K562 (cell line): ENCODE results near the gene ZNF669. TPM values are rescaled to one million over a fixed set of nuclear protein-coding genes. Genes with fewer than 3 reads are reported as not detected.
"Not testable (repeated sequence)": the region's sequence is repeated elsewhere in the genome, so short reads cannot be mapped to it uniquely, and the experiment has no call there.

Source experiments
- ARNT ChIP-seq, 2 experiments: fragments of 450-650 bp; IDR thresholded peaks; 2 replicates each; pipeline ENCODE4 v1.6.1; 2016; ENCODE audit warnings: mild to moderate bottlenecking in 1 of 2
- BCOR ChIP-seq: fragments of 450-650 bp; IDR thresholded peaks from 2 replicates; pipeline ENCODE4 v1.6.1; 2016
- CBFA2T3 ChIP-seq: fragments of 450-650 bp; IDR thresholded peaks from 2 replicates; pipeline ENCODE4 v1.6.1; 2017
- DPF2 ChIP-seq: fragments of 450-650 bp; IDR thresholded peaks from 2 replicates; pipeline ENCODE4 v1.6.1; 2016
- HDAC2 ChIP-seq: fragments of 450-650 bp; IDR thresholded peaks from 2 replicates; pipeline ENCODE4 v1.6.1; 2016; ENCODE audit warnings: mild to moderate bottlenecking
- MTA2 ChIP-seq: fragments of 450-650 bp; IDR thresholded peaks from 2 replicates; pipeline ENCODE4 v1.6.1; 2016; ENCODE audit warnings: low read depth
- NONO ChIP-seq, 2 experiments: fragments of 200-400 bp in 1 of 2; fragments of 450-650 bp in 1 of 2; formaldehyde crosslinking in 1 of 2; IDR thresholded peaks; 2 replicates each; pipeline ENCODE4 v1.6.1; 2017; ENCODE audit warnings: low read depth in 2 of 2, mild to moderate bottlenecking in 2 of 2, moderate library complexity in 2 of 2, low read length in 1 of 2
- NR2C1 ChIP-seq, 2 experiments: fragments of 450-650 bp; IDR thresholded peaks; 2 replicates each; pipeline ENCODE4 v1.6.1; 2017; ENCODE audit warnings: mild to moderate bottlenecking in 2 of 2, antibody characterized with exemption in 1 of 2, inconsistent platforms in 1 of 2, missing compliant biosample characterization in 1 of 2, missing genetic modification characterization in 1 of 2
- NR2C2 ChIP-seq, 2 experiments: fragments of 200-800 bp in 1 of 2; sonication (Bioruptor generic) in 1 of 2; sonication (generic) in 1 of 2; formaldehyde crosslinking in 1 of 2; IDR thresholded peaks; 2 replicates each; pipeline versions ENCODE4 v1.6.1 to v1.8.0; 2016 to 2022; ENCODE audit warnings: mild to moderate bottlenecking in 1 of 2, missing compliant biosample characterization in 1 of 2, missing genetic modification characterization in 1 of 2, missing genetic modification reagents in 1 of 2
- NR2F6 ChIP-seq: fragments of 450-650 bp; formaldehyde crosslinking; IDR thresholded peaks from 2 replicates; pipeline ENCODE4 v1.4.0; 2020; ENCODE audit warnings: mild to moderate bottlenecking
- SMAD4 ChIP-seq: fragments of 250-450 bp; sonication (Bioruptor Pico); conservative IDR thresholded peaks from 2 replicates; pipeline ENCODE4 v1.8.0; 2021; ENCODE audit warnings: inconsistent platforms, mild to moderate bottlenecking, moderate library complexity
- SMARCA4 ChIP-seq: fragments of 450-650 bp; IDR thresholded peaks from 2 replicates; pipeline ENCODE4 v1.6.1; 2016
- SOX6 ChIP-seq: fragments of 450-650 bp; IDR thresholded peaks from 2 replicates; pipeline ENCODE4 v1.6.1; 2014; ENCODE audit warnings: mild to moderate bottlenecking
- TAL1 ChIP-seq: fragments of 450-650 bp; IDR thresholded peaks from 2 replicates; pipeline ENCODE4 v1.6.1; 2016; ENCODE audit warnings: mild to moderate bottlenecking
- TCF3 ChIP-seq: sonication (generic); formaldehyde crosslinking; IDR thresholded peaks from 2 replicates; pipeline ENCODE4 v1.4.0; 2020; ENCODE audit warnings: mild to moderate bottlenecking, missing genetic modification reagents
- TRIM24 ChIP-seq, 2 experiments: fragments of 450-650 bp; IDR thresholded peaks; 2 replicates each; pipeline ENCODE4 v1.6.1; 2016
- polyA plus RNA-seq, 8 experiments: library from polyadenylated mRNA; depleted of rRNA in 4 of 8; stranded (reverse) in 5 of 8; unstranded in 3 of 8; fragments of >200 nt; fragmentation: Nextera tagmentation in 2 of 8; fragmentation: Illumina TruSeq in 1 of 8; extraction: Ambion mirVana in 2 of 8; extraction: Trizol in 1 of 8; gene quantifications; 2 replicates each; pipeline versions ENCODE4 v1.2.1 to v1.2.3, GENCODE V29; 2011 to 2014; ENCODE audit warnings: inconsistent platforms in 1 of 8, missing spikeins in 1 of 8
- total RNA-seq, 7 experiments: library from RNA; depleted of rRNA in 6 of 7; stranded (reverse); fragments of >200 nt in 6 of 7; fragmentation: Illumina TruSeq in 2 of 7; extraction: Trizol in 2 of 7; gene quantifications; 2 replicates each; pipeline versions ENCODE4 v1.2.1 to v1.2.3, GENCODE V29; 2011 to 2021; ENCODE audit warnings: low replicate concordance in 1 of 7
- TF ChIP-seq, protein P1 (sequence below), 2 experiments: fragments of 450-650 bp in 1 of 2; sonication (generic) in 1 of 2; formaldehyde crosslinking in 1 of 2; IDR thresholded peaks; 2 replicates each; pipeline versions ENCODE4 v1.7.1 to v1.9.0; 2016 to 2022; ENCODE audit warnings: inconsistent platforms in 1 of 2, mild to moderate bottlenecking in 1 of 2, missing genetic modification reagents in 1 of 2
- TF ChIP-seq, protein P2 (sequence below), 2 experiments: fragments of 450-650 bp; conservative IDR thresholded peaks; 2 replicates each; pipeline ENCODE4 v1.6.1; 2017; ENCODE audit warnings: mild to moderate bottlenecking in 2 of 2, moderate library complexity in 2 of 2

Gene ZNF669
- total and polyA plus RNA-seq, 9 of the 15 experiments (the other 6 are each of a cell fraction or from before 2014, with no cell fraction given): 5.3 to 18.3 (median 10.2) TPM

DNA sequence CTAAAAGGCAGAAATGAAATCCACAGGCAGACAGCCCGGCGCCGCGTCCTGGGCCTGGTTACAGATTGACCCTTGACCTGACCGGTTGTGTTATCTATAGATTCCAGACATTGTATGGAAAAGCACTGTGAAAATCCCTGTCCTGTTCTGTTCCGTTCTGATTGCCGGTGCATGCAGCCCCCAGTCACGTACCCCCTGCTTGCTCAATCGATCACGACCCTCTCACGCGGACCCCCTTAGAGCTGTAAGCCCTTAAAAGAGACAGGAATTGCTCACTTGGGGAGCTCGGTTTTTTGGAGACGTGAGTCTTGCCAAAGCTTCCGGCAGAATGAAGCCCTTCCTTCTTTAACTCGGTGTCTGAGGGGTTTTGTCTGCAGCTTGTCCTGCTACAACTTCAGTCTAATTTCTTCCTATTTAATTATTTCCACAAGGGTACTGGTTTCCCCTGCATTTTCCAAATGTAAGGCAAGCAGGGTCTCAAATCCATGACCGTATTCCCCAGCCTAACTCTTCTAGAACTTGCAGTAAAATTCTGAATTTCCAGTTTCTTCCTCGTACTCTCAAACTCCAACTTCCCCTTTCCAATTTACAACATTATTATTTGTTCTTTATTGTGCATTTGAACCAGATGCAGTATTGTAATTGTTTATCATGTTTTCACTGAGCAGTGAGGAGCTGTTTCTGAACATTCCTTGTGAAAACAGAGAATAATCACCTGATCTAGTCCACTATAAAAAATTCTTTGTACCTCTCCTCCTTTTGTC, 23.5 kb upstream of the ZNF669 start (continued):
- TF ChIP-seq, protein P1, sequence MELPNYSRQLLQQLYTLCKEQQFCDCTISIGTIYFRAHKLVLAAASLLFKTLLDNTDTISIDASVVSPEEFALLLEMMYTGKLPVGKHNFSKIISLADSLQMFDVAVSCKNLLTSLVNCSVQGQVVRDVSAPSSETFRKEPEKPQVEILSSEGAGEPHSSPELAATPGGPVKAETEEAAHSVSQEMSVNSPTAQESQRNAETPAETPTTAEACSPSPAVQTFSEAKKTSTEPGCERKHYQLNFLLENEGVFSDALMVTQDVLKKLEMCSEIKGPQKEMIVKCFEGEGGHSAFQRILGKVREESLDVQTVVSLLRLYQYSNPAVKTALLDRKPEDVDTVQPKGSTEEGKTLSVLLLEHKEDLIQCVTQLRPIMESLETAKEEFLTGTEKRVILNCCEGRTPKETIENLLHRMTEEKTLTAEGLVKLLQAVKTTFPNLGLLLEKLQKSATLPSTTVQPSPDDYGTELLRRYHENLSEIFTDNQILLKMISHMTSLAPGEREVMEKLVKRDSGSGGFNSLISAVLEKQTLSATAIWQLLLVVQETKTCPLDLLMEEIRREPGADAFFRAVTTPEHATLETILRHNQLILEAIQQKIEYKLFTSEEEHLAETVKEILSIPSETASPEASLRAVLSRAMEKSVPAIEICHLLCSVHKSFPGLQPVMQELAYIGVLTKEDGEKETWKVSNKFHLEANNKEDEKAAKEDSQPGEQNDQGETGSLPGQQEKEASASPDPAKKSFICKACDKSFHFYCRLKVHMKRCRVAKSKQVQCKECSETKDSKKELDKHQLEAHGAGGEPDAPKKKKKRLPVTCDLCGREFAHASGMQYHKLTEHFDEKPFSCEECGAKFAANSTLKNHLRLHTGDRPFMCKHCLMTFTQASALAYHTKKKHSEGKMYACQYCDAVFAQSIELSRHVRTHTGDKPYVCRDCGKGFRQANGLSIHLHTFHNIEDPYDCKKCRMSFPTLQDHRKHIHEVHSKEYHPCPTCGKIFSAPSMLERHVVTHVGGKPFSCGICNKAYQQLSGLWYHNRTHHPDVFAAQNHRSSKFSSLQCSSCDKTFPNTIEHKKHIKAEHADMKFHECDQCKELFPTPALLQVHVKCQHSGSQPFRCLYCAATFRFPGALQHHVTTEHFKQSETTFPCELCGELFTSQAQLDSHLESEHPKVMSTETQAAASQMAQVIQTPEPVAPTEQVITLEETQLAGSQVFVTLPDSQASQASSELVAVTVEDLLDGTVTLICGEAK (IDR thresholded peaks at IDR 0.05): 0 out of 2 replicates have a peak, but pooled peaks have one; percentile 11
- TF ChIP-seq, protein P1 (CRISPR knock-in tag; IDR thresholded peaks at IDR 0.05): not testable (repeated sequence)
- TF ChIP-seq NR2C2 (CRISPR knock-in tag; IDR thresholded peaks at IDR 0.05) (peak; percentile 64; the same call in 1 of the 2 replicates), ARNT (IDR thresholded peaks at IDR 0.05) (peak; percentile 70; a peak in 2 of 4 replicates), SMAD4 (peak; percentile 86), NR2C1 (IDR thresholded peaks at IDR 0.05) (peak; percentile 88), NR2C1 (tag; IDR thresholded peaks at IDR 0.05) (peak; percentile 92), SMARCA4 (peak; percentile 63; the same call in 1 of the 2 replicates), TAL1 (peak; percentile 79), BCOR (peak; percentile 64; the same call in 1 of the 2 replicates), NONO (IDR thresholded peaks at IDR 0.05; ENCODE audit: low read depth in 2 of 2, low read length in 1 of 2) (0 out of 4 replicates have a peak, but pooled peaks of 1 of the 2 experiments have one; percentile 30), SOX6 (peak; percentile 41; the same call in 1 of the 2 replicates), HDAC2 (peak; percentile 79), MTA2 (peak; percentile 63), TCF3 (peak; percentile 57), CBFA2T3 (peak; percentile 85), DPF2 (peak; percentile 73), NR2F6 (CRISPR knock-in tag) (0 out of 2 replicates have a peak, but pooled peaks have one; percentile 45), TRIM24 (IDR thresholded peaks at IDR 0.05) (peak in 1 of 2 experiments; percentile 50; a peak in 1 of 4 replicates)
- TF ChIP-seq NR2C2 (tag; IDR thresholded peaks at IDR 0.05): not testable (repeated sequence)
- TF ChIP-seq, protein P2, sequence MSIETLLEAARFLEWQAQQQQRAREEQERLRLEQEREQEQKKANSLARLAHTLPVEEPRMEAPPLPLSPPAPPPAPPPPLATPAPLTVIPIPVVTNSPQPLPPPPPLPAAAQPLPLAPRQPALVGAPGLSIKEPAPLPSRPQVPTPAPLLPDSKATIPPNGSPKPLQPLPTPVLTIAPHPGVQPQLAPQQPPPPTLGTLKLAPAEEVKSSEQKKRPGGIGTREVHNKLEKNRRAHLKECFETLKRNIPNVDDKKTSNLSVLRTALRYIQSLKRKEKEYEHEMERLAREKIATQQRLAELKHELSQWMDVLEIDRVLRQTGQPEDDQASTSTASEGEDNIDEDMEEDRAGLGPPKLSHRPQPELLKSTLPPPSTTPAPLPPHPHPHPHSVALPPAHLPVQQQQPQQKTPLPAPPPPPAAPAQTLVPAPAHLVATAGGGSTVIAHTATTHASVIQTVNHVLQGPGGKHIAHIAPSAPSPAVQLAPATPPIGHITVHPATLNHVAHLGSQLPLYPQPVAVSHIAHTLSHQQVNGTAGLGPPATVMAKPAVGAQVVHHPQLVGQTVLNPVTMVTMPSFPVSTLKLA (conservative IDR thresholded peaks at IDR 0.05): peak in 1 of 2 experiments; percentile 50; a peak in 1 of 4 replicates
